HepG2 (cell line): ENCODE results near the gene NCOA3. TPM values are rescaled to one million over a fixed set of nuclear protein-coding genes. Genes with fewer than 3 reads are reported as not detected.

Source experiments
- AHDC1 ChIP-seq: sonication (generic); formaldehyde crosslinking; IDR thresholded peaks from 2 replicates; pipeline ENCODE4 v1.5.1; 2020; ENCODE audit warnings: mild to moderate bottlenecking, missing genetic modification reagents, borderline replicate concordance
- CC2D1A ChIP-seq: sonication (generic); formaldehyde crosslinking; IDR thresholded peaks from 2 replicates; pipeline ENCODE4 v1.8.1; 2023; ENCODE audit warnings: mild to moderate bottlenecking, missing genetic modification reagents
- MAFK ChIP-seq, 2 experiments: IDR thresholded peaks in 1 of 2; conservative IDR thresholded peaks in 1 of 2; 2 replicates each; pipeline ENCODE4 v1.6.1; 2011; ENCODE audit warnings: improper control_type of control experiment in 2 of 2, low read length in 2 of 2
- TCF7L2 ChIP-seq: IDR thresholded peaks from 2 replicates; pipeline ENCODE4 v1.6.1; 2011; ENCODE audit warnings: mild to moderate bottlenecking, low read depth, low read length, moderate library complexity
- ZNF563 ChIP-seq: sonication (generic); formaldehyde crosslinking; IDR thresholded peaks from 2 replicates; pipeline ENCODE4 v1.8.0; 2022; ENCODE audit warnings: mild to moderate bottlenecking, moderate library complexity, missing genetic modification reagents
- polyA plus RNA-seq, 8 experiments: library from polyadenylated mRNA; depleted of rRNA in 3 of 8; stranded (reverse) in 7 of 8; unstranded in 1 of 8; fragments of >200 nt; fragmentation: Illumina TruSeq in 4 of 8; extraction: Trizol in 4 of 8; gene quantifications; 2 replicates each; pipeline versions ENCODE4 v1.2.1 to v1.2.3, GENCODE V29; 2011 to 2016; ENCODE audit warnings: low read depth in 4 of 8, missing spikeins in 1 of 8, mixed read lengths in 1 of 8; ENCODE audit not compliant: insufficient read depth in 1 of 8
- total RNA-seq, 5 experiments: library from RNA; depleted of rRNA; stranded (reverse); fragments of >200 nt; fragmentation: Illumina TruSeq; extraction: Trizol; gene quantifications; 2 replicates each; pipeline ENCODE4 v1.2.3, GENCODE V29; 2016; ENCODE audit warnings: low read depth in 1 of 5
- TF ChIP-seq, protein P1 (sequence below): sonication (generic); formaldehyde crosslinking; IDR thresholded peaks from 2 replicates; pipeline ENCODE4 v1.4.0; 2020; ENCODE audit warnings: mild to moderate bottlenecking, missing genetic modification reagents
- TF ChIP-seq, protein P2 (sequence below): IDR thresholded peaks from 2 replicates; pipeline ENCODE4 v1.6.1; 2012; ENCODE audit warnings: low read depth, low read length, improper control_type of control experiment
- TF ChIP-seq, protein P3 (sequence below): sonication (generic); formaldehyde crosslinking; IDR thresholded peaks from 2 replicates; pipeline ENCODE4 v1.4.0; 2020; ENCODE audit warnings: mild to moderate bottlenecking, missing genetic modification reagents

Gene NCOA3
- total and polyA plus RNA-seq, 2 of the 13 experiments (the other 11 are each of a cell fraction or from before 2014, with no cell fraction given): 35.0 to 56.8 TPM

GRCh38 chr20:47672886-47673670 is 171.4 kb downstream of the NCOA3 start (continued):
- no peak for TF ChIP-seq AHDC1 (CRISPR knock-in tag)
- TF ChIP-seq TCF7L2: no peak
- no peak for TF ChIP-seq CC2D1A (CRISPR knock-in tag)
- TF ChIP-seq, protein P1, sequence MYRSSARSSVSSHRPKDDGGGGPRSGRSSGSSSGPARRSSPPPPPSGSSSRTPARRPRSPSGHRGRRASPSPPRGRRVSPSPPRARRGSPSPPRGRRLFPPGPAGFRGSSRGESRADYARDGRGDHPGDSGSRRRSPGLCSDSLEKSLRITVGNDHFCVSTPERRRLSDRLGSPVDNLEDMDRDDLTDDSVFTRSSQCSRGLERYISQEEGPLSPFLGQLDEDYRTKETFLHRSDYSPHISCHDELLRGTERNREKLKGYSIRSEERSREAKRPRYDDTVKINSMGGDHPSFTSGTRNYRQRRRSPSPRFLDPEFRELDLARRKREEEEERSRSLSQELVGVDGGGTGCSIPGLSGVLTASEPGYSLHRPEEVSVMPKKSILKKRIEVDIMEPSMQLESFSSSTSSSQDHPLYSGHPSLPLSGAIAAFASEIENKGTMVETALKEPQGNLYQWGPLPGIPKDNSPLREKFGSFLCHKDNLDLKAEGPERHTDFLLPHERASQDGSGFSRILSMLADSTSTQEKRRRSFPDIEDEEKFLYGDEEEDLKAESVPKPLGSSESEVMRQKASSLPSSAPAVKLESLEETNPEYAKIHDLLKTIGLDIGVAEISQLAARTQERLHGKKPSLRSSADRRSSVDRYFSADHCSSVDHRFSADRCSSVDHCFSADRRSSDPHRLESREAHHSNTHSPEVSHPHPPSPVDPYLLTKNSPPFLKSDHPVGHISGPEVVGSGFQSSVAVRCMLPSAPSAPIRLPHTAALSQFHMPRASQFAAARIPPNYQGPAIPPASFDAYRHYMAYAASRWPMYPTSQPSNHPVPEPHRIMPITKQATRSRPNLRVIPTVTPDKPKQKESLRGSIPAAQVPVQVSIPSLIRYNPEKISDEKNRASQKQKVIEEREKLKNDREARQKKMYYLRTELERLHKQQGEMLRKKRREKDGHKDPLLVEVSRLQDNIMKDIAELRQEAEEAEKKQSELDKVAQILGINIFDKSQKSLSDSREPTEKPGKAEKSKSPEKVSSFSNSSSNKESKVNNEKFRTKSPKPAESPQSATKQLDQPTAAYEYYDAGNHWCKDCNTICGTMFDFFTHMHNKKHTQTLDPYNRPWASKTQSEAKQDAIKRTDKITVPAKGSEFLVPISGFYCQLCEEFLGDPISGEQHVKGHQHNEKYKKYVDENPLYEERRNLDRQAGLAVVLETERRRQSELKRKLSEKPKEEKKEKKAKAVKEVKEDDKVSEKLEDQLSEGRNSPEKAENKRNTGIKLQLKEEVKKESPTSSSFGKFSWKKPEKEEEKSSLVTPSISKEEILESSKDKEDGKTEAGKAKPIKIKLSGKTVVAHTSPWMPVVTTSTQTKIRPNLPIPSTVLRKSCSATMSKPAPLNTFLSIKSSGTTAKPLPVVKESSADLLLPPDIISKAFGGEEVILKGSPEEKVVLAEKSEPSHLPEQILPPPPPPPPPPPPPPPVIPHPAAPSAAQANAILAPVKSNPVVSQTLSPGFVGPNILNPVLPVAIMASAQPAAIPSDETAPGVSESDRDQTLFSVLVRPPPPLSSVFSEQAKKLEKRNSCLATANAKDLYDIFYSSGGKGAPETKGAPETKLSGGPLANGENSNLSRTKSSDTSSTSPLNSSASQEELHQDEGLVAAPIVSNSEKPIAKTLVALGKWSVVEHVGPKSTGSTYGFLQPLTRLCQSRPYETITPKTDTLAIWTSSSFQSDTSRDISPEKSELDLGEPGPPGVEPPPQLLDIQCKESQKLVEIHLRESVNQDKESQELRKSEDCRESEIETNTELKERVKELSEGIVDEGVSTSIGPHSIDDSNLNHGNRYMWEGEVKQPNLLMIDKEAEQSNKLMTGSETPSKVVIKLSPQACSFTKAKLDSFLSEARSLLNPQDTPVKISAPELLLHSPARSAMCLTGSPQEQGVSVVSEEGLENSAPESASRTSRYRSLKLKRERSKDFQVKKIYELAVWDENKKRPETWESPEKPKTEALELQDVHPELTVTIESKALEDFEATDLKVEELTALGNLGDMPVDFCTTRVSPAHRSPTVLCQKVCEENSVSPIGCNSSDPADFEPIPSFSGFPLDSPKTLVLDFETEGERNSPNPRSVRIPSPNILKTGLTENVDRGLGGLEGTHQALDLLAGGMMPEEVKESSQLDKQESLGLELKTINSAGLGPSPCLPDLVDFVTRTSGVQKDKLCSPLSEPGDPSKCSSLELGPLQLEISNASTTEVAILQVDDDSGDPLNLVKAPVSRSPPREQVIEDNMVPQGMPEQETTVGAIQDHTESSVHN (CRISPR knock-in tag): no peak
- TF ChIP-seq MAFK (conservative IDR thresholded peaks at IDR 0.05 in 1 of 2, IDR thresholded peaks at IDR 0.05 in 1 of 2; ENCODE audit: low read length in 2 of 2): no peak
- TF ChIP-seq, protein P2, sequence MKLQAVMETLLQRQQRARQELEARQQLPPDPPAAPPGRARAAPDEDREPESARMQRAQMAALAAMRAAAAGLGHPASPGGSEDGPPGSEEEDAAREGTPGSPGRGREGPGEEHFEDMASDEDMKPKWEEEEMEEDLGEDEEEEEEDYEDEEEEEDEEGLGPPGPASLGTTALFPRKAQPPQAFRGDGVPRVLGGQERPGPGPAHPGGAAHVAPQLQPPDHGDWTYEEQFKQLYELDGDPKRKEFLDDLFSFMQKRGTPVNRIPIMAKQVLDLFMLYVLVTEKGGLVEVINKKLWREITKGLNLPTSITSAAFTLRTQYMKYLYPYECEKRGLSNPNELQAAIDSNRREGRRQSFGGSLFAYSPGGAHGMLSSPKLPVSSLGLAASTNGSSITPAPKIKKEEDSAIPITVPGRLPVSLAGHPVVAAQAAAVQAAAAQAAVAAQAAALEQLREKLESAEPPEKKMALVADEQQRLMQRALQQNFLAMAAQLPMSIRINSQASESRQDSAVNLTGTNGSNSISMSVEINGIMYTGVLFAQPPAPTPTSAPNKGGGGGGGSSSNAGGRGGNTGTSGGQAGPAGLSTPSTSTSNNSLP: no peak
- TF ChIP-seq, protein P3, sequence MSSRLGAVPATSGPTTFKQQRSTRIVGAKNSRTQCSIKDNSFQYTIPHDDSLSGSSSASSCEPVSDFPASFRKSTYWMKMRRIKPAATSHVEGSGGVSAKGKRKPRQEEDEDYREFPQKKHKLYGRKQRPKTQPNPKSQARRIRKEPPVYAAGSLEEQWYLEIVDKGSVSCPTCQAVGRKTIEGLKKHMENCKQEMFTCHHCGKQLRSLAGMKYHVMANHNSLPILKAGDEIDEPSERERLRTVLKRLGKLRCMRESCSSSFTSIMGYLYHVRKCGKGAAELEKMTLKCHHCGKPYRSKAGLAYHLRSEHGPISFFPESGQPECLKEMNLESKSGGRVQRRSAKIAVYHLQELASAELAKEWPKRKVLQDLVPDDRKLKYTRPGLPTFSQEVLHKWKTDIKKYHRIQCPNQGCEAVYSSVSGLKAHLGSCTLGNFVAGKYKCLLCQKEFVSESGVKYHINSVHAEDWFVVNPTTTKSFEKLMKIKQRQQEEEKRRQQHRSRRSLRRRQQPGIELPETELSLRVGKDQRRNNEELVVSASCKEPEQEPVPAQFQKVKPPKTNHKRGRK: no peak
- TF ChIP-seq ZNF563 (CRISPR knock-in tag): no peak
